GM11168 (cell line): Measurements from ENCODE around the gene ARHGAP30.
"Not testable (repeated sequence)": the region's sequence is repeated elsewhere in the genome, so short reads cannot be mapped to it uniquely, and the experiment has no call there.

ENCODE experiments used
- in situ Hi-C: fragments of 300-500 bp; cut with MboI; formaldehyde crosslinking; loops from one replicate; pipeline ENCODE4 v1.12.0; 2022; ENCODE audit warnings: low sequenced_read_pairs; ENCODE audit not compliant: unreplicated experiment

ARHGAP30 gene, protein sequence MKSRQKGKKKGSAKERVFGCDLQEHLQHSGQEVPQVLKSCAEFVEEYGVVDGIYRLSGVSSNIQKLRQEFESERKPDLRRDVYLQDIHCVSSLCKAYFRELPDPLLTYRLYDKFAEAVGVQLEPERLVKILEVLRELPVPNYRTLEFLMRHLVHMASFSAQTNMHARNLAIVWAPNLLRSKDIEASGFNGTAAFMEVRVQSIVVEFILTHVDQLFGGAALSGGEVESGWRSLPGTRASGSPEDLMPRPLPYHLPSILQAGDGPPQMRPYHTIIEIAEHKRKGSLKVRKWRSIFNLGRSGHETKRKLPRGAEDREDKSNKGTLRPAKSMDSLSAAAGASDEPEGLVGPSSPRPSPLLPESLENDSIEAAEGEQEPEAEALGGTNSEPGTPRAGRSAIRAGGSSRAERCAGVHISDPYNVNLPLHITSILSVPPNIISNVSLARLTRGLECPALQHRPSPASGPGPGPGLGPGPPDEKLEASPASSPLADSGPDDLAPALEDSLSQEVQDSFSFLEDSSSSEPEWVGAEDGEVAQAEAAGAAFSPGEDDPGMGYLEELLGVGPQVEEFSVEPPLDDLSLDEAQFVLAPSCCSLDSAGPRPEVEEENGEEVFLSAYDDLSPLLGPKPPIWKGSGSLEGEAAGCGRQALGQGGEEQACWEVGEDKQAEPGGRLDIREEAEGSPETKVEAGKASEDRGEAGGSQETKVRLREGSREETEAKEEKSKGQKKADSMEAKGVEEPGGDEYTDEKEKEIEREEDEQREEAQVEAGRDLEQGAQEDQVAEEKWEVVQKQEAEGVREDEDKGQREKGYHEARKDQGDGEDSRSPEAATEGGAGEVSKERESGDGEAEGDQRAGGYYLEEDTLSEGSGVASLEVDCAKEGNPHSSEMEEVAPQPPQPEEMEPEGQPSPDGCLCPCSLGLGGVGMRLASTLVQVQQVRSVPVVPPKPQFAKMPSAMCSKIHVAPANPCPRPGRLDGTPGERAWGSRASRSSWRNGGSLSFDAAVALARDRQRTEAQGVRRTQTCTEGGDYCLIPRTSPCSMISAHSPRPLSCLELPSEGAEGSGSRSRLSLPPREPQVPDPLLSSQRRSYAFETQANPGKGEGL

DNA sequence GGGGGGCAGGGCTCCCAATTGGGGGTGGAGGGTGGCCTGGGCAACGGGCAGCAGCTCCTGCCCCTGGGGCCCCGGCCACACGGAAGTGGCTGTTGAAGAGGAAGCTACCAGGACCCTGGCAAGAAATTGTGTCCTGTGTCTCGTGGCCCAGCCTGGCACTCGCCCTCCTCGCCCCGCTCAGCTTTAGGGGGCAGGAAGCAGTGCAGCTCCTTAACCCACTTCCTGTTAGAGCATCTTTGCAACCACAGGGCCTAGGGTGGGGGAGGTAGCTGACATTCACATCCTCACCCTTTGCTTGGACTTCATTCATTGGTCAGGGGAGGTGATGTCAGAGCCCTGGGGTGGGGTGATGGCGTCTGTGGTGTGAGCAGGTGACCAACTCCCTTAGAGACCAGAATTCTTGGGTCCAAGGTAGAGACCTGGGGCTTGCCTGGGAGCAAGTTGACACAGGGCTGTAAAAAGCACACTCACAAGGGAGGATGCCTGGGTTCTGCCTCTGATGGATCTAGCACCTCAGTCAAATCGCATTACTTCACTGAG lies at the start of gene ARHGAP30:
TSS of gene ARHGAP30 (minus strand) at position 161 of the 540 bp plus-strand sequence. CDS start 267 bp downstream, outside the sequence.
- in situ Hi-C loops, result no loop called here

DNA sequence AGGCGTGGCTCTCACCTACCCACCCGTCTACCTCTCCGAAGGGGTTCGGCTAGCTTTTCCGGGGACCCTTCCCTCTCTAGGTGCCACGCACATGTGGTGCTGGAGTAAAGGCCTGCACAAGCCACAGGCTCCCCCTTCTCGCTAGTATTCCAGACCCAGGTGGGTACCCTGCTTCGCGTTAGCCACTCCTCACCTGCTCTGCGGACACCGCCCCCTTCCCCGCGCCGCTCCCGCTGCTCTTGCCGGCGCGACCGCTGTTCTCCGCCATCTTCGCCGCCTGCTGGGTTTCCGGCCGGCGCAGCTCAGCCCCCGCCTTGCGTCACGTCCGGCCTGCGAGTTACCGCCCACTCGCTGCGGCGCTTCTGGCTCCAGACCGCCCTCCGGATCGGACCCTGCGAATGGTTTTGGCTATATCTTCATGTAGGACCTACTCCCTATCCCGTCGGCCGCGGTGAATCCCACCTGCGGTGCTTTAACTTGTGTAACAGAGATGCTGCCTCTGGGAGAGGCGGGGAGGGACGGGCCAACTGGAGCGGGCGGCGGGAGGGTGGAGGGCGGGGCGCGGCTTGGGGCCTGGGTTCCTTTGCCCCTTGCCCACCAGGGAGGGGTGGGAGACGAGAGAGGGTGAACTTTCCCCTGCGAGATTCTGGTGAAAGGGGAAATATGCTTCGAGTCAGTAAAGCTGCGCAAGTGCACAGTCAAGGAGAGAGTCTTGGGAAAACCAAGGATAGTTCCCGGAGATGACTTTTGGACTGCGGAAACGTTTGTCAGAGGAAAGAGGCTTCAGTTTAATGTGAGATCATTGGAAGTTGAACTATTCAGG lies 48.3 kb upstream of the ARHGAP30 start, which contains the start of the genes NIT1 and PFDN2:
TSS of gene NIT1 (plus strand) at position 347 of the 823 bp plus-strand sequence. CDS start at position 419, 72 bp downstream.
TSS of gene PFDN2 (minus strand) at position 279 of the 823 bp plus-strand sequence. CDS start at position 268, 11 bp downstream.
- in situ Hi-C loops, result no loop called here

DNA sequence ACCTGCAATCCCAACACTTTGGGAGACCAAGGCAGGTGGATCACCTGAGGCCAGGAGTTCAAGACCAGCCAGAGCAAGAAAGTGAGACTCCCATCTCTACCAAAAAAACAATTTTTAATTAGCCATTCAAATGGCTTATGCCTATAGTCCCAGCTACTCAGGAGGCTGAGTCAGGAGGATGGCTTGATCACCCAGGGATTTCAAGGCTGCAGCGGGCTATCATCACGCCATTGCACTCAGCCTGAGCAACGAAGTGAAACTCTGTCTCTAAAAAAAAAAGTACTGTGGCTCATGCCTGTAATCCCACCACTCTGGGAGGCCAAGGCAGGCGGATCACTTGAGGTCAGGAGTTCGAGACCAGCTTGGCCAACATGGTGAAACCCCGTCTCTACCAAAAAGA lies 46.3 kb upstream of the ARHGAP30 start:
- in situ Hi-C loops, result not testable (repeated sequence)

DNA sequence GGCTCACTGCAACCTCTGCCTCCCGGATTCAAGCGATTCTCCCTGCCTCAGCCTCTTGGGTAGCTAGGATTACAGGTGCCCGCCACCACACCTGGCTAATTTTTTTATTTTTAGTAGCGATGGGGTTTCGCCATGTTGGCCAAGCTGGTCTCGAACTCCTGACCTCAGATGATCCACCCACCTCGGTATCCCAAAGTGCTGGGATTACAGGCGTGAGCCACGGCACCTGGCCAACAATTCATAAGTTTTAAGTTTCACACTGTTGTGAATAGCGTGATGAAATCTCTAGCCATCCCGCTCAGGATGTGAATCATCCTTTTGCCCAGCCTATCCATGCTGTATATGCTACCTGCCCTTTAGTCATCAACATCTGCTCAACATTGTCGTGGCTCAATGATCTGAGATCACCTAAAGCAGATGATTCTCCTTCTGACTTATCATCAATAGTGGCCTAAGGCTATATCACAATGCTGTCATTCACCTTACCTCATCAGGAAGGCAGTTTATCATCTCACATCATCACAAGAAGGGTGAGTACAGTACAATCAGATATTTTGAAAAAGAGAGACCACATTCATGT lies 45.5 kb upstream of the ARHGAP30 start:
- in situ Hi-C loops, result no loop called here

DNA sequence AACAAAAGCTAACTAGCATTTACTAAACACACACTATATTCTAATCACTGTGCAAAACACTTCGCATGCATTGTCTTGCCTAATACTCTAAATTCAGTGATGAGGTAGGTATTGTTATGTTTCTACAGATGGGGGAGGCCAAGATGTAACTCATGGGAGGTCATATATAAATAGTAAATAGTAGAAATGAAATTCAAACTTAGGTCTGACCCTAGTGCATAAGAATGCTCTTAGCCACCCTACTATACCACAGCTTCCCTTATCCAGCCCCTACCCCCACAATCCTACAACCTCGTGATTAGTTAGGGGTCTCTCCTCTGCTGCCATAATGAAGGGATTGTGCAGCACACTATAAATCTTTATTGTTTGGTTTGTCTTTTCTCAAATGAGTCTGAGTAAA lies 44.9 kb upstream of the ARHGAP30 start:
- in situ Hi-C loops, result no loop called here

DNA sequence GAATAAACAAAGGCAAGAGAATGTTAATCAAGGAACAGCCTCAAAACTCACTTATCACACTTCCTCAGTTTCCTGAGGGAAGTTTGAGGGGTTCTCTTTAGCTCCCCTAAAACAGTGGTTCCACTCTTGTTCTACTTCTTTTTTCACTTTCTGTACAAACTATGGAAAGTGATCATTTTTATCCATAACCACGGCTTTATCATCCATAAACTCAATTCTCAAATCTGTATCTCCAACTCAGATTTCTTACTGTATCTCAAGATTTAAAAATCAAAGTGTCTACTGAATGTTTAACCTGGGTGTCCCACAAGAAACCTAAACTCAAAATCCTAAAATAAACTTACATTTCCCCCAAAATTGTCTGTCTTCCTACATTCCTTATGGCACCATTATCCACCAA lies 44.2 kb upstream of the ARHGAP30 start:
- in situ Hi-C loops, result no loop called here

DNA sequence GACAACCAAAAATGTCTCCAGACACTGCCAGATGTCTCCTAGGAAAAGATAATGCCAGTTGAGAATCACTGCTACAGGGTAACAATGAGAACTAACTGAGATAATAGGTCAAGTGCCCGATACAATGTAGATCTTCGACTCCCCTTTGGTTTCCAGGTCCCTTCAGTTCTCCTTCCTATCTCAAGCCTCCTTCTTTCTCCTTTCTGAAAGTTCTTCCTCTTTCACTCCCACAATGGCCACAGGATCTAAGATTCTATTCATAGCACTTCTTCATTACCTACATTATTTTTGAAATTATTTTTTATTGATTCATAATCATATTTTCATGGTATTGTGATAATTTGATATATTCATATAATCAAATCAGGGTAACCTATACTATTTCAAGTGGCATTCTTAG lies 41.8 kb upstream of the ARHGAP30 start:
- in situ Hi-C loops, result no loop called here

DNA sequence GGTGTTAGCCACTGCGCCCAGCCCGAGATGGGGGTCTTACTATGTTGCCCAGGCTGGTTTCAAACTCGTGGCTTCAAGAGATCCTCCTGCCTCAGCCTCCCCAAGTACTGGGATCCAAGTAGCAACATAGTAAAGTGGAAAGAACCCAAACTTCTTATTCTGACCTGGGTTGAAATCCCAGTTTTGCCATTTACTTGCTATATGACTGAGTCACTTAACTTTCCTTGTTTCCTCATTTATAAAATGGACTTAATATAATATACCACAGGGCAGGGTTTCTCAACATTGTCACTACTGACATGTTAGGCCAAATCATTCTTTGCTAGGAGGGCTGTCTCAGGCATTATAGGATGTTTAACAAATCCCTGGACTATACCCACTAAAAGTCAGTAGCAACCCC lies 41.4 kb upstream of the ARHGAP30 start:
- in situ Hi-C loops, result no loop called here

DNA sequence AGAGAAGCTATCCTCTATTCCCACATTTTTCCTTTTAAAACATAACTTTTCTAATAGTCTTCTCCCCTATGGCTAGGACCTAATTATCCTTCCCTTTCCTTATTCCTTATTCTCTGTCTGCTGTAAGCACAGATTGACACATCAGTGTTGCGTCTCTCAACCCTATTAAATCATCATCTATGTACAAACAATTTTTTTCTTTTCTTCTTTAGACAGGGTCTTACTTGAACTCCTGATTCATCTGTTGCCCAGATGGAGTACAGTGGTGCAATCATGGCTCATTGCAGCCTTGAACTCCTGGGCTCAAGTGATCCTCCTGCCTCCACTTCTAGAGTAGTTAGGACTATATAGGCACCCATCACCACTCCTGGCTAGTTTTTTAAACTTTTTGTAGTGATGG lies 36.7 kb upstream of the ARHGAP30 start:
- in situ Hi-C loops, result no loop called here

DNA sequence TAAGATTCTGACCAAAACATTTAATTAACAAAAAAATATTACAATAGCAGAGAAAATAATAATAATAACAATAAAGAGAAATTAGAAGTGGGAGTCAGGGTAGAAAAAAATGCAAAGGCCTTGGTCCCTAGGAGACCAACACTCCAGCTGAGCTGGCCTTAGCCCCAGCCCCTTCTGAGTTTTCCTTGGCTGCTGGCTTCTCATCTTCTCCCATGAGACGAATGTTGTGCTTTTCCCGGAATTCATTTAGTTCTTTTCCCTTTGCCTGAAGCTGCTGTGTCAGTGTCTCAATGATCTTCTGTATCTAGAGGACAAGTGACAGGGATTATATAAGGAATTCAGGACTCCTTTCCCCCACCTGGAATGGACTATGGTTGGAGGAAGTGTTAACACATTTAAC lies 30.9 kb upstream of the ARHGAP30 start:
- in situ Hi-C loops, result no loop called here

DNA sequence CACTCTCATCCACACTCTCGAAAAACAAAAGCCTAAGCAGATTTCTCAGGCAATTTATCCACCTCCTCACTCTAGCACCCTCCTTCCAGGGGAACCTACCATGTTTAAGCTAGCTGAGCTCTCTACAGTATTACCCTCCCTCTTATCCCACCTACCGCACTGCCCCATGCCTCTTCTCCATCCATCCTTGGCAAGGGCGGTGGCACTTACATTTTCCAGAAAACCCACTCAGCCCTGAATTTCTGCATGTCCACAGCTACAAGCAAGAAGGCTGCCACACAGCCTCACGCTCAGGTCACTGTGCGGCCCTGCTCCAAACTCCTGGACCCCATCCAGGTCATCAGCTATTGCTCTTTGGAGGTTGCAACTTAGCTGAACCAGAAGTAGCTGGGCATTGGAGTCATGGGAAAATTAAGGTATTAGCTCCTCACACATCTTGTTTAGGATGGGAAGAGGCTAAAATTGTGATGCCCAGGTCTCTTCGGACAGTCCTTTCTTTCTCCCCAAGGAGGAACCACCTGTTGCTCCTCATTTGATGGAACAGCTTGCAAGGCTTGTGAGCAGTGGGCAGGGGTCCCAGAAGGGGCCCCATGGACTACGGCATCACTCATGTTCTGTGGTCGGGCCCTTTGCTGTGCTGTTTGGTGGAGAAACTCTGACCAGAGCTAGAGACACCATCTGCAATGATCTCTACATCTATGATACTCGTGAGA lies 29.6 kb upstream of the ARHGAP30 start:
- in situ Hi-C loops, result no loop called here

DNA sequence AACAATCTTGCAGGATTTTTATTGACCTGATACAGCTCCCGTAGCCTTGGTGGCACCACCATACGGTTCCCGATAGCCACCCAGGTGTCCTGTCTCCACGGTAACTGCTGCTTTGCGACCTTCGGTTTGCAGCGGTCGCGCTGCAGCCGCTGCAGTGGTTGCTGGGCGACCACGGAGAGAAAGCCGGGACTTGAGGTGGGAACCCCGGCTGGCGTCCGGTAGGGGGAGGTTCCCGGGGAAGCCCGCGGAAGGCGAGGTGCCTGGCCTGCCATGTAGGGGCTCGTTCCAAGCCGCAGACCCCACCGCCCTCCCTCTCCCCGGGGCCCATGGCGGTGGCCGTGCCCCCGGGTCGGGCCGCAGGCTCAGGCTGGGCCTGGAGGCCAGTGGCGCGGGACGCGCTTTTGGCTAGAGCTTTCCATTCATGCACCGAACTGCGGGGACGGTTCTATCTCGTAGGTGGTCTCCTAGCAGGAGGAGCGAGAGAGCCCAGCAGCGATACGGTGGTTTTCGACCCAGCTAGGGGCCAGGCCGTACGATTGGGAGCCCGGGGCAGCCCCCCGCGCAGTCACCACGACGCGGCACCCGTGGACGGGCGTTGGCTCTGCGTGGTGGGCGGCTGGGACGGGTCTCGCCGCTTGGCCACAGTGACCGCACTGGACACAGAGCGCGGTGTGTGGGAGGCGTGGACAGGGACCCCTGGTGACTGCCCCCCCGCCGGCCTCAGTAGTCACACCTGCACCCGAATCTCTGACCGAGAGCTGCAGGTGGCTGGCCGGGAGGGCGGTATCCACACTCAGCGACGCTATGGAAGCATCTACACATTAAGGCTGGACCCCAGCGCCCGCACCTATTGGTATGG lies 28.7 kb upstream of the ARHGAP30 start, which contains the start of gene KLHDC9:
TSS of gene KLHDC9 (plus strand) at position 152 of the 859 bp plus-strand sequence. CDS start at position 327, 175 bp downstream.
- in situ Hi-C loops, result no loop called here

DNA sequence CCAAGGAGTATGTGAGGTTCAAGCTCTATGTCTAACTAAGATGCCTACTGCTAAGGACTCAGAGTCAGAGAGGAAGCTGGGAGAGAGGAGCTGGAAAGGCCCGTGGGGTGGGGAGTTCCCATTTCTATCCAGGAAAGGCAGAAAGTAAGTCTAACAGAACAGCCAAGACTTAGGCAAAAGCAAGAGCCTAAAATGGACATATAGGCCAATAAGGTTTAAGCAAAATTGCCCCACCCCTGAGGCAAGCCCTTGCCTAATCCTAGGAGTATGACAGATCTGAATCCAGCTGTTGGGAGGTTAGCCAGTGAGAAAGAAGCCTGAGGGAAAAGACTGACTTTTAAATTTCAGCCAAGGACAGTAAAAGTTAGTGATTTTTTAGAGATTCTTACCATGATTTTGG lies 26.8 kb upstream of the ARHGAP30 start:
- in situ Hi-C loops, result no loop called here

DNA sequence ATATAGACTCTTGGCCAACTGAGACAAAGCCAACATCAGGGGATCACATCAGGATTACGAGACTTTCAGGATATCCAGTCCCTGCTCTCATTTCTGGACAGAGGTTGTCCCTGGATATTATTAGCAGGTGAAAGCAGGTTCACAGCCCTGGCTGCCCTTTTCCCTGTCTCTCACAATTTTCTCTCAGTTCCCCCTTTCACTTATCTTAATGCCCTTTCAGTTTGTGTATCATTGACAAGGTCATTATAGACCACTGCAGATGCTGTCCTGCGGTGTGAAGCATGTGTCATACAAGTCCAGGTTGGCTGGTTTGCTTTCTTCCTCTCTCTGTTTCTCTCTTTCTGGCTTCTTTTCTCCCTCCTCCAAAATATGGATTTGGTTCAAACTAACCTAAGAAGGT lies 26.3 kb upstream of the ARHGAP30 start:
- in situ Hi-C loops, result no loop called here

DNA sequence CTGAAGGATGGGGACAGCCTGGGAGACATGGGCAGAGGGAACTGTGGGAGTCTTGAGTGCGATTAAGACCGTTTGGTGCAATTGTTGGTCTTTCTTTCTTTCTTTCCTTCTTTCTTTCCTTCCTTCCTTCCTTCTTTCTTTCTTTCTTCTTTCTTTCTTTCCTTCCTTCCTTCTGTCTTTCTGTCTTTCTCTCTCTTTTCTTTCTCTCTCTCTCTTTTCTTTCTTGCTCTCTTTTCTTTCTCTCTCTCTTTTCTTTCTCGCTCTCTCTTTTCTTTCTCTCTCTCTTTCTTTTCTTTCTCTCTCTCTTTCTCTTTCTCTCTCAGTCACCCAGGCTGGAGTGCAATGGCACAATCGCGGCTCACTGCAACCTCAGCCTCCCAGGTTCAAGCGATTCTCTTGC lies 25.5 kb upstream of the ARHGAP30 start:
- in situ Hi-C loops, result no loop called here

DNA sequence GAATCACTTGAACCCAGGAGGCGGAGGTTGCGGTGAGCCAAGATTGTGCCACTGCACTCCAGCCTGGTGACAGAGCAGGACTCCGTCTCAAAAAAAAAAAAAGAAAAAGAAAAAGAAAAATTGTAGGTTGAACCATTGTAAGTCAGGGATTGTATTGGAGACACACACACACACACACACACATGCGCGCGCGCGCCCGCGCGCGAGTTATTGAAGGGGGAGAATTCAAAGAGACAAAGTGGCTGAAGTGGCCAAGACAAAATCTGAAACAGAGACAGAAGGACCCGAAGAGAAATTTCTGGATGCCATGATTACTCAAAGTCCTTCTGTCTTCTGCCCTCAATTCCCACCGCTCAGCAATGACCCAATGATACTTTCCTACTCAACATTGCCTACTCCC lies 24.8 kb upstream of the ARHGAP30 start:
- in situ Hi-C loops, result no loop called here

DNA sequence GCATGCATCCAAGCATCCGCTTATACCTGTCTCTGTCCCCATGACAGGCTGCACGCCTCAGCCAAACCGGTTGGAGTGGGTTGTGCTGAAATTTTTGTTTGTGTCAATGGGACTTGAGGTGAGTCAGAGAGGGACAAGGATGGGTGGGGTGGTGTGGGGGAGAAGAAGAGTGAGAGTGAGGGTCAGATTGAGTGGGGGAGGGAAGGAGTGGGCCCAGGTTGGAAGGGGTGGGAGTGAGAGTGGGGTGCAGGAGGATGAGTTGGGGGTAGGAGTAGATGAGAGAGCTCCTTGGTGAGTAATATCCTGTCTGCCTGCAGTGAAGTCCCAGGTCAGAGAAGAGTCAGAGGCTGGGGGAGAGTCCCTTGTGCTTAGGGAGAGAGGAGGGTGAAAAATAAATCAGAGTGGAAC lies 22.9 kb upstream of the ARHGAP30 start:
- in situ Hi-C loops, result no loop called here
